HG02973 (cell line): ENCODE data around the gene MYOM1.
"Not testable (repeated sequence)": the region's sequence is repeated elsewhere in the genome, so short reads cannot be mapped to it uniquely, and the experiment has no call there.

Source experiments
- ATAC-seq: cut with Tn5 transposase; IDR thresholded peaks from one replicate; pipeline ENCODE4 v1.9.1; 2021; ENCODE audit warnings: moderate library complexity; ENCODE audit not compliant: unreplicated experiment

The MYOM1 gene

DNA sequence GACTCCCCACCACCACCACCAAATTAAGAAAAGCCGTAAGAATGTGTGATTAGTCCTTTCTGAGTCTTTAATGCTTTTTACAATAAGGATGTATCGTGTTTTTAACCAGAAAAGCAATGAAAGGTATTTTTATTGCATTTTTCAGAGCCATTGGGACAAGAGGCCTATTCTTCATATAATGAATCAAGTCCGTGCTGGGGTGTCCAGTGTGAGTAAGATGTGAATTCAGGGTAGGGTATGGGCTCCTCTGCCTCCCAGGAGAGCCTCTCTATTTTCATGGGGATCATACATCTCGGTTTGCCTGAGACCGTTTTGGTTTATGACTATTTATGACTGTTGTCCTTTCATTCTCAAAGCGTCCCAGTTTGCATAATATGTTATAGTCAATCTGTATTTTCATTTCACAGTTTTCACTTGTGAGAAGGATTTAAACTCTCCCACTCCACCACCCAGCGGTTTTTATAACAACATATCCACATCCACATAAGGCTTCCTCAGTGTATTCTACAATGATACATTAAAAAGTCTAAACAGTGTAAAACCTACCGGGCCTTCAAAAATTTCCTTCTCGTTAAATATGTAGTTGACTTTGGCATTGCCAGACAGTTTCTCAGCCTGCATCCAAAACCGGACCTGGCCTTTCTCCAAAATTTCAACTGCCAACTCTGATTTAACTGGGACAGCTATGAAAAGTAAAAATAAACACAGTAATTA, 126.0 kb downstream of the MYOM1 start:
- ATAC-seq: no peak

DNA sequence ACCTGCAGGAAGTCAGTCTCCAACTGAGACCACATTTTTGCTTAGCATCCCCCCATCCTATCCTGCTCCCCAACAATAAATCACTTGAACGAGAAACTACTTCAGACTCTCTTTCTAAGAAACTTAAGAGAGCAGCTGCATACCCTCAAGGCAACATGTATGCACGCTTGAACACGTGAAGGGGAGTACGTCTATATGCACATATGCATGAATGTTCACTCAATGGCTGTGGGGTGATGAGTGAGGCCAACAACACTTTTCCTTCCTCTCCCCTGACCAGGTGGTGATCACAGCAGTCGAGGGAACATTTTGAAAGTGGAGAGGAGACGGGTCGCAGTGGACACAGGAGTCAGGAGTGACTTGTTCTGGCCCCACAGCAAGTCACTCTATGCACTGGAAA, 127.0 kb downstream of the MYOM1 start:
- no peak for ATAC-seq

DNA sequence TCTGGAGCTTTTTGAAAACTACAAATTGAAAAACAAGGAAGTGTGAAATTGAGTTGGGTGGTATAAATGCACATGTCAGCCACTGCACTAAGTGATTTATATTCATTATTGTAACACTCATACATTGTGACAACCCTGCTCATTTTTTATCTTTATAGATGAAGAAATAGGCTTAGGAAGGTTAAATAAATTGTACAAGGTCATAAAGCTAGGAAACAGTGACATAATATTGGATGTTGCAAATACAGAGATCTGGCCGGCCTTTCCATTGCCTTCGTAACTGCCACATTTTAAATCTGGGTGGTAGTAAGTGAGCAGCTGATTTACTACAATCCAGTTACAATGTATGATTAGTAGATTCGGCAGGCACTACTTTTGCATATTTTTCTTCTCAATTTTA, 130.2 kb downstream of the MYOM1 start:
- ATAC-seq: no peak

DNA sequence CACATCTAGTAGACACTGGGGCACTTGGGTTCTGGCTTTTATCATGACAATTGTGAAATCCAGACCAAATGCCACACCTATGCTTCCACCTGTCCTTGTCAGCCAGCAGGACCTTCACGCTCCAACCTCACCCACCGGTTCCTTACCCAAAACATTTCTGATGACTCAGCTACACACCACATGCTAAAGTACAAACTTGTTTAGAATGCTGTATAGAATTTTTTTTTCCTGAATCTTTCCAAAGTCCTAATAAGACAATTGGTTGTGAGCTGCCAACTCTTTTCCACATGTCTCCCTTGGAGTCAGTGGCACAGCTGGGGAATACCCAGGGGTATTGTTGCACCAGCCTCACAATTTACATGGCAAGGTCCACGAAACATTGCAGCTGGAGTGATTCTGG, 131.3 kb downstream of the MYOM1 start:
- no peak for ATAC-seq

DNA sequence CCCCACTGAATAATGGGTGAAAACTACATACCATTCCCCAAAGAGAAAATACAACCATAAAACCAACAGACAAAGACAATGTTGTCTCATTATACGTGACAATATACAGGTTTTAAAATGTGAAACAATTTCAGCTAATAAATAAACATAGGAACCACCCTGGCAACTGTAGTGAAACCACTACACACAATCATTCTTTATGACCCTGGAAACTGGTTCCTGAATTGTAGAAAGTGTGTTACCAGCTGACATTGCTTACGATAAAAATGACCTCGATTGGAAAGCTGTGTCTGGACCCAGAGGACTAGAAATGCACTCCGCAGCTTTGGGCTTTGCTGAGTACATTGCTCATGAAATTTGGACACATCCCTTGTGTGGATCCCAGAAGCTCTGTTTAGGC, 132.9 kb downstream of the MYOM1 start:
- no peak for ATAC-seq

DNA sequence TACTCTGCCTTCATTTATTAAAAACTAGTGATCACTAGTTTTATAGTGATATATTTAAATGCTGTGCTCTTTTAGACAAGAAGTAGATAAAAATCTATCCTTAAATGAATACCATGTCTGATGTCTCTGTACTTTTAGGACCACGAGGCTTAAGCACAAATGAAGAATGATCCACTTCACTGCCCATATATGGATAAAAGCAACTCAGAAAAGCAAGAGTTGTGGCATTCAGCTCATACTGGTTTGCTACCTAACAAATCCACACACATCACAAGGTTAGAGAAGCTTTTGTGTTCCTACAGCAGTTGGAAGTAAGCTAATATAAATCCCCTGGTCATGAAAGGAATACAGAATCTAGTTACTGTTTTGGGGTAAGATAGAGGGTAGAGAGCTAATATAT, 134.2 kb downstream of the MYOM1 start:
- ATAC-seq: no peak

DNA sequence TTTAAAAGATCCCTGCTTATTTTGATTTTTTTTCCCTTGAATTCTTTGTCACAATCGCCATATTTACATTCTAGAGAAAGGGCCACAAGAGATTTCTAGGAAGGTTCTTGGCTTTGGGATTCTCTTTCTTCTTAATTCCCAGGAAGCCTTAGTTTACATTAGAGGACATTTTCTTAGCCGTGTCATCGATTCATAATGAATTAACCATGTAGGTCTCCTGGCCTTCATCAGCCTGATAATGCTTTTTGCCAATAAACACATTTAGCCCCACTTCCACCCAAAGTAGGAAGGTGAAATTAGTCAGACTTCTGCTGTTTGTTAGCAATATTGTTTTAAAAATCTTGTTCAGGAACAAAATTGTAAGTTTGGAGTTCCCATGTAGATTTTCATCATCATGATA, 135.6 kb downstream of the MYOM1 start:
- no peak for ATAC-seq

DNA sequence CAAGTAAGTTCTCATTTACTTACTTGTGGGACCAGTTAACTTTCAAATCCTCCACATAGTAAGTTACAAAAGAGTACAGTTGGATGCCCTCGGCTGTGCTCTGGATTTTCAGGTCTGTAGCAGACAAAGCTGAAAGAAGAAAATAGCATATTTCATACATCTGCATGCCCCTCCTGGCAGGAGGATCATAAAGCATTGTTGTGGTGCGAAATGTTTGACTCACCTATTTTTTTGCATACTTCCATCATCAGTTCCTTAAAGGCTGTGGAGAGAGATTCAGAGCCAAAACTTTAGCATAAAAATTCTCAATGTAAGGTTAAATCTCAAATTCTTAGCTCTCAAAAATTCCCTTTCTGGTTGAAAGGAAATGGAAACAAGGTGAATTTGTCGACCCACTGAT, 136.0 kb downstream of the MYOM1 start:
- ATAC-seq: no peak

DNA sequence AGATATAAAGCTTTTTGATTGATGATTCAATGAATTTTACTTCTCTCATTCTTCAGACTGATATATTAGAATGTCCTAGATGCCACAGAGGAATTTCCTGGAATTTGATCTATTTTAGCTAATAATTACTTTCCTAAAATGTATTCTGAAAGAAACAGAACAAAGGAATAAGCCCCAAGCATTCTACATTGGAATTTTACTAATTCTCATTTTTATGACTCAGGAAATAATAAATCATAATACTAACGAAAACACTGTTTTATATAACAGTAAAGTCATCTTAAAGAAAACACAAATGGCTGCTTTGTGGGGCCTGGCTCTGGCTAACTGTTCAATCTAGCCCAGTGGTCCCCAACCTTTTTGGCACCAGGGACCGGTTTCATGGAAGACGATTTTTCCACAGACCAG, 138.2 kb downstream of the MYOM1 start:
- ATAC-seq: no peak

DNA sequence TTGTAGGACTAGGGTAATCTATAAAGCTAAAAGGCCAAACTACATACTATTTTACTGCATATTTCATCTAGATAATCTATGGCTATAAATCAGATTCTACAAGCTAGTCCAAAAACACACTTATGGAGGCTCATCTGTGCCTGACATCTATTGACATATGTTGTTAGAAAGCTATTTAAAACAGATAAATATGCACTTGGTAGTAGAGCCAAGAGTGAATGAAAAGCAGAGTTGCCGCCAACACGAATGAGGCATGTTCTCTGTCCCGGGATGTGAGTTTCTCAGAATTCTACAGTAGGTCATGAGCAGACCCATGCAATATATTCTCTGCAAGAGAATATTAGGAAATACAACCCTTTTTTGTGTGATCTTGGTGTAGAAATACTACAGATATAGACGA, 140.1 kb downstream of the MYOM1 start:
- ATAC-seq: no peak

DNA sequence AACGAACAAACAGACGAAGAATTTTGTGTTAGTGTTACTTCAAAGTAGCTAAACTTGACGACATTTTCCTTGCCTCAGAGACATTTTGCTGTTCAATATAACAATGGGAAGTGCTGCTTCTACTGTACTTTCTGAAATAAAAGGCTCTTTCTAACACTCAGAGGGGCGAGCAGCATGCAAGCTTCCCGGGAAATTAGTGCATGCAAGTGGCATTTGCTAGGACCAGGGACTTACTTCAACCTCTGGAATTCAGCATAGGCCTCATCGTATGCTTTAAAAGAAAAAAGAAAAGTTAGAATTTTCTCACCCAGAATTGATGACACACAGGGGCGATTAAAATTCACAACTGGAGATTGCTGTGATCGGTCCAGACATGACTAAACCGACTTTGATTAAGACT, 144.3 kb downstream of the MYOM1 start:
- ATAC-seq: no peak

DNA sequence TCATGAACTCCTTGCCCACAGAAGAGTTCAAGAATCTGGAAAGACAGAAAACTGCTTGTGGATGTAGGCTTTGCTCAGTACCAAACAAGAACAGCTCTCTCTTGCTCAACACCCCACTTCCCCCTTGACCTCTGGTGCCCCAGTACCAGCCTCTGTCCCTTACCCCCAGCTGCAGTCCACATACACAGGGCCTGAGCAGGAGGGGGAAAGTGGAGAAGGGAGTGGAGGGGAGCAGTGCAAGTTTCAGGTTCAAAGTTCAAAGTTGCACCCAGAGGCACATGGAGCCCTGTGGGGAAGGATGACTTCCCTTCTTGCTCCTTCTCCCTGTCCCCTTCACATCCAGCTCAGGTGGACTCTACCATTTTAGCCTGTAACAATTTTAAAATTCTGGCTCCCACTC, 145.7 kb downstream of the MYOM1 start:
- ATAC-seq: no peak

DNA sequence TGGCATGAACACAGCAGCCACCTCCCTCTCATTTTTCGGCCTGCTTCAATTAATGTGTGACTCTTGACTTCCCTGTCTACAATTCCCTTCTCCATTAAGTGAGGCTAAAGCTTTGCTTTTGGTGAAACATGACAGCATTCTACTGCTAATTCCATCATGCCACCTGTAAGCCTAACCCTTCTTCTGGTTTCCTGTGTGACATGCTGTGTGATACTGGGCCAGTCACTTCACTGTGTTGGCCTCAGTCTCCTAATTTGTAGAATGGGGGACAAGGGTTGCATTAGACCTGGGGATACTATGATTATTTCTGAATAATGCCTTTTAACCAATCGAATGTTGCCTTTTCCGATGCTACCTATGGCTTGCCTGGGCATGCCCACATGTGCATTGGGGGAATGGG, 146.4 kb downstream of the MYOM1 start:
- ATAC-seq: not testable (repeated sequence)

DNA sequence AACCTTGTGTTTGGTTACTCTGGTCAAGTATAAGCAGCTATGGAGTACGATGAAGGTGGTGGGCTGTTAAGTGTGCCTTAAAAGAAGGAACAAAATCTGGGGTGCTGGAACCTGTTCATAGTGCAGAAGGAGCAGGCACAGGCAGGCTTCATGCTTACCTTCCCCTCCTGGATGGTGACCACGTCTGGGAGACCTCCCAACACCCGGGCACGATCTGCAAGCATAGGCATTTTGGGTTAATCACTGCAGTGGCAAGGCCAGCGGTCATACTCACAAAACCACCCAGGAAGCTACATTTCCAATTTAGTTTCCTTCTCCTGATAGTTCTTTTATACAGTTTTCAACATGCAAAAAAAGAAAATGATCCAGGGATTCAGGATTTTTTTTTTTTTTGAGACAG, 148.1 kb downstream of the MYOM1 start:
- ATAC-seq: no peak

DNA sequence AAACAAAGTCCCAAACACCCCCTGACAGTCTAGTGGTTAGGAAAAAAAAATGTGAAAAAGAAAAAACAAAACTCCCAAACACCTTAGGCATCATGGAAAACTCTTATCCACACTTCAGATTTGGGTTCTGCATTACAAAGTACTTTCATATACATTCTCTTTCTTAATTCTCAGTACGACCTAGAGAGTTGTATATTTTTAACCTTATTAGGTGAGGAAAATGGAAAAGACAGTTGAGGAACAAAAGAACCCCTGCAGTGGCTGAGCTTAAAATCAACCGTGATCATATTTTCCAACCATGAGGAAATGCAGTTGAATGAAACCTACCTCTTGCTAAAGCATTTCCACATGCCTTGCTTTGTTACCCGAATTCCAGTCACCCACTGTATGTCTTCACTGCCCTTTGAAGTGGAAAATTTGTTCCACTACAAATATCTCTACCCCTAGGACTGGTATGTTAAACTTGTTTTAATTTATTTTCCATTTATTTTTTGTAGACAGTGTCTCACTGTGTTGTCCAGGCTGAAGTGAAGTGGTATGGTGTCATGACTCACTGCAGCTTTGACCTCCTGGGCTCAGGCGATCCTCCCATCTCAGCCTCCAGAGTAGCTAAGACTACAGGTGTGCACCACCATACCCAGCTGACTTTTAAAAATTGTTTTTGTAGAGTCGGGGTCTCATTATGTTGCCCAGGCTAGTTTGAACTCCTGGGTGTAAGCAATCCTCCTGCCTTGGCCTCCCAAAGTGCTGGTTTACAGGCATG, 149.9 kb downstream of the MYOM1 start:
- ATAC-seq: no peak

DNA sequence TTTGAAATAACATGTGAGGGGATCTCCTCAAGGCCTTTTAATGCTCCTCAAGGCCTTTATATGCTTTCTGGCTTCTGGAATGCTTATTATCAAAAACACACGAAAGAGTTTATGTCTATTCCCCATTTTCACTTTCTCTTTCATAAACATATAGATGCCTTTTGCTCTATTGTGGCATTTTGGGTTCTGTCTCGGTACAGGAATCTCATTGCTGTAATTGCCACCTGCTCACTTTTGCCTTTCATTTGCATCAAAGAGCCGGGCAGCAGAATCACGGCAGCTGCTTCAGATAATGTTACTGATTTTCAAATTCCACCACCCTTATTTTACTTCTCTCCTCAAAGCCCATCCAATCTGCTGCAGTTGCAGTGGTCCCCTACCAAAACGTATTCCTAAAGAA, 152.0 kb downstream of the MYOM1 start:
- ATAC-seq: no peak

DNA sequence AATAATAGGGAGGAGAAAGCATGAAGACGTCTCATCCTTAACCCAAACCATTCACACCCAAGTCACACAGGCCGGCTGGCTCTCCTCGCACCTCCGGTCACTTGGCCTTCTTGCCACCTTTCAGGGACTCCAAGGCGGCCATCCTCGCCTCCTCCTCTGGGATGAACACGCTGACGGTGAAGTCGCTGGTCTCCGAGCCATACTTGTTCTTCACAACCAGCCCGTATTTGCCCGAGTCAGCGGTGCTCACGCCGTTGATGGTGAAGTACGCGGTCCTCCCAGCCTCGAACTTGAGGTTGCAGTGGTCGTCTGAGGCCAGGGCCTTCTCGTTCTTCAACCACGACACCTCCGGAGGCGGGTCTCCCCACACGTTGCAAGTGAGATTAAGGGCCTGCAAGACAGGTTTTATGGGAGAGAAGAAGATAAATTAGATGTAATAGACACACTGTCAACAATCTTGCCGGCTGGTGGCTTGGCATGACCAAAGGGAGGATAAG, 152.6 kb downstream of the MYOM1 start:
- ATAC-seq: no peak

DNA sequence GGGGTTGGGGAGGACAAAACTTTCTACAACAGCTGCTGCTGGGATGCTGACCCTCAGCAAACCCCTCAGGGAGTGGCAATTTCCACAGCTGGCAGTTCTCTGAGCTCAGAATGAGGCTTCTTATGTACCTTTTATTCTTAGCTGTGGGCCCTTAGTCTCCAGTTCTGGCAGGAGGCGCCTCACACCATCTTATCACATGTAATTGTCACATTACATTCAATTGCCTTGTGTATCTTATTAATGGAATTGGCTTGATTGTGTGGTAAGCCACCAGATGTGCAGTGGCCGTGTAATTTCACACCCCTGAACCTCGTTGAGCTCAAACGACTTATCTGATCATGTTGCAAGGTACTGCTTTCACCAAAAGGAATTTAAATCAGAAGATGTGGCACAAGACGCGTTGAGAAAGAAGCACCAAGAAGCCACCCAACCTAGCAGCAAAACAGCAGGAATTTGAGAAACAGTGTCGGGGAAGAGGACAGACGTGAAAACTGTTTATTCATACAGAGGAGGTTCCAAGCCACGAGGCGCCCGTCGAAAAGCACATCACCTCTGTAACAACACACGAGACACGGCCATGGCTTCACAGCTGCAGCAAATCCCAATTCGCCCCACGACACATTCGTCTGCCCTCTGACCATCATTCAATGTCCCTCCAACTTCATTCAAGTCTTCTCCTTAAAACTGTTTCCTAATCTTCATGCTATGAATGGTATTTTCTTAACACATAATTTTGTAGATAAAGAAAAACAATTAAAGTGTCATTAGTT, 153.2 kb downstream of the MYOM1 start:
- no peak for ATAC-seq

DNA sequence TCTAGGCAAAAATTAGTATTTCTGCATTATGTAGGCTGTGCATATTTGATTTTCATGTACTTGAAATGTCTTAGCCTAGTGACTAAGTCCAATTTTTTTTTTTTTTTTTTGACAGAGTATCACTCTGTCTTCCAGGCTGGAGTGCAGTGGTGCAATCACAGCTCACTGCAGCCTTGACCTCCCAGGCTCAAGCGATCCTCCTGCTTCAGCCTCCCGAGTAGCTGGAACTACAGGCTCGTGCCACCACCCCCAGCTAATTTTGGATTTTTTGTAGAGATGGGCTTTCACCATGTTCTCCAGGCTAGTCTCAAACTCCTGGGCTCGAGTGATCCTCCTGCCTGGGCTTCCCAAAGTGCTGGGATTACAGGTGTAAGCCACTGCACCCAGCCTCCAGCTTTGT, 156.0 kb downstream of the MYOM1 start:
- ATAC-seq: not testable (repeated sequence)

DNA sequence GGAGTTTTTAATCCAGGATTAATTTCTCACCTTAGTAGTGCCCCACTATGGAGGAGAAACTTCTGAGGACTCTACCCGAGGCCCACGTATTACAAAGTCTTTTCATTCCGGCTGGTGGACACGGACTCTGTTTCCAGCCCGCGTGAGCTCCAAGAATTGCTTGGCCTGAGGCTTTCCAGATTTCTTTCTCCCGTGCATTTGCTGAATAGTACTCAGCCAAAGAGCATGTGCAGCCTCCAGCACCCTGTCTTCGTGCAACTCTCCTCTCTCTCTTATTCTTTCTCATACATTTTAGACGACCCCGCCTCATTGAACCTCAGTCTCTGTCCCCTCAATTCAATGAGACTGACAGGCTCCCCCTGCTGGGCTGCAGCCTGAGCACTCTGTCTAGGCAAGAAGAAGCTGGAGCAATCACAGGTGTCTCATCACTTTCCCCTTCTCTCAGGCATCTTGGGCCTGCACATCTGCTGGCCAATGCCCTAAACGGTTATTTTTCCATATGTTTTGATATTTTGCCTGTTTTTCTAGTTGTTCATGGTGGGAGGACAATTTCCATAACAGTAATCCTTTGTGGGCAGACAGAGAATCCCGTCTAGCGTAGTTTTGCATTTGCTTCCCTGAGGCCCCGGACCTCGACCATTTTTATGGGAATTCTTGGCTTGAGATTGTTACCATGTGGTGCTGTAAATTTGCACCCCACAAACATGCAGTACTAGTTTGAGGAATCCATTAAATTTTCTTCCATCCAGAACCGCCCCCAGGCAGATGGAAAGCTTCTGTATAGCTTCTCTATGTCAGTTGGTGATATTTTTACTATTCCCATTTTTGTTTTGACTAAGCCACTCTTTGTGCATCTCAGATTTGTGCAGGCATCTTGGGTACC, 156.7 kb downstream of the MYOM1 start:
- no peak for ATAC-seq
